ENCODE measurements around the gene CDYL2.

The CDYL2 gene

GRCh38 chr16:80844395-80844794 lies 40.0 kb upstream of the CDYL2 start:
- no peak for TF ChIP-seq CTCF (IDR thresholded peaks at IDR 0.05; ENCODE audit: low read depth, low read length)
- DNase-seq (ENCODE audit: extremely low read depth, low read depth), result no peak

- DNase-seq (ENCODE audit: extremely low read depth, low read depth), result no peak
- TF ChIP-seq CTCF (IDR thresholded peaks at IDR 0.05; ENCODE audit: low read depth, low read length), result no peak
Observed at GRCh38 chr16:80841231-80841630, 36.8 kb upstream of the CDYL2 start.

GRCh38 chr16:80837533-80838147 lies 33.2 kb upstream of the CDYL2 start:
- no peak for TF ChIP-seq CTCF (IDR thresholded peaks at IDR 0.05; ENCODE audit: low read depth, low read length)
- DNase-seq (ENCODE audit: extremely low read depth, low read depth), result no peak

GRCh38 chr16:80836846-80837245 lies 32.4 kb upstream of the CDYL2 start:
- TF ChIP-seq CTCF (IDR thresholded peaks at IDR 0.05; ENCODE audit: low read depth, low read length), result no peak
- no peak for DNase-seq (ENCODE audit: extremely low read depth, low read depth)

- no peak for DNase-seq (ENCODE audit: extremely low read depth, low read depth)
- TF ChIP-seq CTCF (IDR thresholded peaks at IDR 0.05; ENCODE audit: low read depth, low read length), result no peak
Observed at GRCh38 chr16:80836202-80836601, 31.8 kb upstream of the CDYL2 start.

GRCh38 chr16:80831039-80831438 lies 26.6 kb upstream of the CDYL2 start:
- no peak for DNase-seq (ENCODE audit: extremely low read depth, low read depth)
- TF ChIP-seq CTCF (IDR thresholded peaks at IDR 0.05; ENCODE audit: low read depth, low read length), result no peak

GRCh38 chr16:80828495-80828894 lies 24.1 kb upstream of the CDYL2 start:
- DNase-seq (ENCODE audit: extremely low read depth, low read depth), result no peak

More at GRCh38 chr16:80828495-80828894, 24.1 kb upstream of the CDYL2 start:
- TF ChIP-seq CTCF (IDR thresholded peaks at IDR 0.05; ENCODE audit: low read depth, low read length), result no peak
